Activated CD4-positive, alpha-beta memory T cell treated with anti-CD3 and anti-CD28 coated beads for 36 hours (primary cell): ENCODE results near the gene C10orf105. TPM values are rescaled to one million over a fixed set of nuclear protein-coding genes. Genes with fewer than 3 reads are reported as not detected.

Experiments
- CTCF ChIA-PET: fragments of 350-600 bp; sonication (Branson Sonifier 250); formaldehyde crosslinking; loops from one replicate; lab custom pipeline; 2021; ENCODE audit warnings: antibody characterized with exemption, inconsistent platforms; lab: Charles Lee
- POLR2A ChIA-PET: fragments of 350-600 bp; sonication (Branson Sonifier 250); formaldehyde crosslinking; loops from one replicate; lab custom pipeline; 2021; ENCODE audit warnings: antibody characterized with exemption; lab: Charles Lee
- DNase-seq: peaks from one replicate; pipeline ENCODE4 v3.0.0-alpha.2; 2020
- H3K27ac Mint-ChIP-seq: one replicate; pipeline ENCODE4 v1.8.0; 2021; ENCODE audit warnings: mixed read lengths
- H3K27me3 Mint-ChIP-seq: one replicate; pipeline ENCODE4 v1.8.0; 2021; ENCODE audit warnings: mixed read lengths
- H3K36me3 Mint-ChIP-seq: one replicate; pipeline ENCODE4 v1.8.0; 2021; ENCODE audit warnings: mixed read lengths
- H3K4me1 Mint-ChIP-seq: one replicate; pipeline ENCODE4 v1.8.0; 2021; ENCODE audit warnings: low read depth, mixed read lengths
- H3K4me3 Mint-ChIP-seq: one replicate; pipeline ENCODE4 v1.8.0; 2021; ENCODE audit warnings: mild to moderate bottlenecking, mixed read lengths
- H3K9me3 Mint-ChIP-seq: one replicate; pipeline ENCODE4 v1.8.0; 2021; ENCODE audit warnings: mixed read lengths
- intact Hi-C: fragments of 100-400 bp; cut with micrococcal nuclease; formaldehyde crosslinking; loops from one replicate; pipeline ENCODE4 v1.15.1; 2023
- total RNA-seq, 2 experiments: library from RNA; stranded (reverse); gene quantifications; one replicate each; pipeline ENCODE4 v1.2.3, GENCODE V29; 2021

The C10orf105 gene
- total RNA-seq, 2 experiments from 2014 or later: 0.63 to 0.76 TPM

GRCh38 chr10:71667387-71667752 lies 52.2 kb downstream of the C10orf105 start:
- ChIA-PET CTCF (interaction anchor here (0.5 kb wide), 1 partner anchor 371 kb away, joined by 4 read pairs; no protein-coding TSS in a partner anchor), POLR2A (no interaction called here)
- no peaks in the 10 kb centered on the region for H3K27me3 Mint-ChIP-seq
- no peak overlapping the region for H3K4me3 Mint-ChIP-seq
- peaks cover 9% of the 10 kb centered on the region for H3K4me1 Mint-ChIP-seq
- no peak overlapping the region for H3K27ac Mint-ChIP-seq
- DNase-seq: no peak
- intact Hi-C loops: no loop called here
- no peaks in the 10 kb centered on the region for H3K36me3 Mint-ChIP-seq
- H3K9me3 Mint-ChIP-seq: no peaks in the 10 kb centered on the region

DNA sequence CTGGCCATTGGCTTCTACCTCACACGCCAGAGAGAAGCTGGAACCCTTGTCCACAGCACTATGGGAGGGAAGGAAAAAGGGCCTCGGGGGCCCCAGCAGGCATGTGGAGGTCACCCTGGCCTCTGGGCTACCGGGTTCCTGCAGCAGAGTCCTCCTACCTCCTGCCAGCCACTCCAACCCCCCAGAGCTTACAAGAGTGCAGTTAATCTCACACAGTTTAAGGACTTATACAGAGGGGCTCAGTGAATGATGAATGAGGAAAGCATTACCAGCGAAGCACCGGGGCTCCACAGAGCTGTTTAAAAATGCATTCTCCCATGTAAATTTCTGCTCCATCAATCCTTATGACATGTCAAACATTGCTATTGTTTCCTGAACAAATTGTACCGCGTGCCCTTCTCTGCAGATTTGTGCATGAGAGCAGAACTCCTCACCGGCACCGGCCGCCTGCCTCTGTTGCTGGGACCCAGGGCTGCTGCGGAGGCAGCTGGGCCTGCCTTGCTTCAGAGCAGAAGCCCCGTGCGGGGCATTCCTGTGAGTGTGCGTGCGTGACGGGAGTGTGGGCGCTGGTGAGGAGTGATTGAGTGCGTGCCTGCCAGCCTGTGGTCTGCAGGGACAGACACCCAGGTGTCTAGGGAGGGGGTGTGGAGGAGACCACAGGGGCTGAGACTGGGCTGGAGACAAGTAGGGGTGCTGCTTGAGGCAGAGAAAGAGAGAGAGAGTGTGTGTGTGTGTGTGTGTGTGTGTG lies 52.8 kb downstream of the C10orf105 start:
- ChIA-PET CTCF (no interaction called here), POLR2A (no interaction called here)
- no peaks in the 10 kb centered on the region for H3K9me3 Mint-ChIP-seq
- H3K4me1 Mint-ChIP-seq: peaks cover 9% of the 10 kb centered on the region
- H3K27ac Mint-ChIP-seq: no peak overlapping the region
- DNase-seq: no peak
- no peaks in the 10 kb centered on the region for H3K36me3 Mint-ChIP-seq
- intact Hi-C loops: no loop called here
- no peak overlapping the region for H3K4me3 Mint-ChIP-seq
- H3K27me3 Mint-ChIP-seq: no peaks in the 10 kb centered on the region

GRCh38 chr10:71665456-71665855 lies 54.1 kb downstream of the C10orf105 start:
- H3K4me3 Mint-ChIP-seq: no peak overlapping the region
- H3K9me3 Mint-ChIP-seq: no peaks in the 10 kb centered on the region
- H3K27ac Mint-ChIP-seq: no peak overlapping the region
- no peak for DNase-seq
- H3K4me1 Mint-ChIP-seq: peaks cover 9% of the 10 kb centered on the region
- ChIA-PET CTCF (interaction anchor here (1.0 to 2.3 kb wide), 3 partner anchors 31 to 52 kb away, joined by 3 to 7 read pairs (median 6); no protein-coding TSS in a partner anchor), POLR2A (no interaction called here)
- intact Hi-C loops: no loop called here
- no peaks in the 10 kb centered on the region for H3K27me3 Mint-ChIP-seq
- no peaks in the 10 kb centered on the region for H3K36me3 Mint-ChIP-seq

GRCh38 chr10:71664585-71664984 lies 55.0 kb downstream of the C10orf105 start:
- Mint-ChIP-seq H3K4me3 (no peak overlapping the region), H3K36me3 (no peaks in the 10 kb centered on the region), H3K27ac (no peak overlapping the region), H3K27me3 (no peaks in the 10 kb centered on the region), H3K9me3 (no peaks in the 10 kb centered on the region), H3K4me1 (peaks cover 9% of the 10 kb centered on the region)
- CTCF ChIA-PET: interaction anchor here (0.8 to 2.3 kb wide), 4 partner anchors 32 to 116 kb away, joined by 3 to 7 read pairs (median 4); no protein-coding TSS in a partner anchor
- intact Hi-C loops: no loop called here
- DNase-seq: no peak
- POLR2A ChIA-PET: no interaction called here

DNA sequence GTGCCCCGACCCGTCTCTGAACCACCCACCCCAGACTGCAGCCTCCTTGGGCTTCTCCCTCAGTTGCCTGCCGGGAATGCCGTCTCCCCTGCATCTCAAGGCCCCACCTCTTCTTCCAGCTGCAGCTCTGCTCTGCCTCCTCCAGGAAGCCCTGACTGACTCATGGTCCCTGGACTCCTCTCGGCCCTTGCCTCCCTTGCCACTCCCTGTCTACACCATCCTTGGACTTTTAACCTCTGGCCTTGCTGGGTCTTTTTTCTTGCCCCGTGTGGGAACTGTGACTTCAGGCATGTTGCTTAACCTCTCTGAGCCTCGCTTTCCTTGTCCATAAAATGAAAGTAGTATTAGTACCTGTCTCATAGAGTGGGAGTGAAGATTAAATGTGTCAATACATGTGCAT lies 56.3 kb downstream of the C10orf105 start:
- Mint-ChIP-seq H3K4me3 (no peak overlapping the region), H3K27ac (no peak overlapping the region), H3K36me3 (no peaks in the 10 kb centered on the region), H3K4me1 (peaks cover 9% of the 10 kb centered on the region), H3K27me3 (no peaks in the 10 kb centered on the region), H3K9me3 (no peaks in the 10 kb centered on the region)
- intact Hi-C loops: no loop called here
- no peak for DNase-seq
- POLR2A ChIA-PET: no interaction called here
- CTCF ChIA-PET: interaction anchor here (0.6 to 2.3 kb wide), 2 partner anchors 45 to 187 kb away, joined by 3 to 6 read pairs; no protein-coding TSS in a partner anchor

DNA sequence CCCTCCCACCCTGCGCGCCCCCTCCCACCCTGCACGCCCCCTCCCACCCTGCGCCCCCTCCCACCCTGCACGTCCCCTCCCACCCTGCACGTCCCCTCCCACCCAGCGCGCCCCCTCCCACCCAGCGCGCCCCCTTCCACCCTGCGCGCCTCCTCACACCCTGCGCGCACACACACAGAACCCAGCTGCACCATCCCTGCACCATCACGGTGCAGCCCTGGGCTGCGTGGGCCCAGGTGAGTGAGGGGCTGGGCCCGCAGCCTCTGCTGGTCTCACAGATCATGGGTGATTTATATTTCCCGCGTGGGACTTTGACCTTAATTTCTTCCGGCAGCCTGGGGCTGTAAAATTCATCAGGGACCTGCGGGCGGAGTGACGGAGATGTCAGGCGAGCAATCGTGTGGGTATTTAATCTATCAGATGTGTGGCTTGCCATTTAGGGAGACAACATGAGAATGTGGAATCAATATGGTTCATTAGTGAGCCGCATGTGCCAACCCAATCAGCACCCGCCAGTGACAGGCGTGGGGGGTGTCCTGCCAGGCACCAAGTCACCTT lies 57.7 kb downstream of the C10orf105 start:
- DNase-seq: no peak
- ChIA-PET POLR2A (no interaction called here), CTCF (no interaction called here)
- intact Hi-C loops: no loop called here
- Mint-ChIP-seq H3K4me1 (peaks cover 3% of the 10 kb centered on the region), H3K9me3 (no peaks in the 10 kb centered on the region), H3K27me3 (no peaks in the 10 kb centered on the region), H3K36me3 (no peaks in the 10 kb centered on the region), H3K27ac (no peak overlapping the region), H3K4me3 (no peak overlapping the region)

Other genes starting within 250 kb of the C10orf105 start
- 100 to 1,000 TPM; 112 TPM for gene VSIR, start 53.7 kb upstream of the C10orf105 start, total RNA-seq
- gene PSAP, start 131.5 kb upstream of the C10orf105 start, total RNA-seq: 100 to 1,000 TPM; 137 to 144 TPM
- under 1 TPM; 0.19 to 0.31 TPM for gene CHST3, start 244.6 kb upstream of the C10orf105 start, total RNA-seq